HG02623 (cell line): Measurements from ENCODE around the gene CISTR.

Experiments used
- ATAC-seq: cut with Tn5 transposase; IDR thresholded peaks from one replicate; pipeline ENCODE4 v1.9.1; 2021; ENCODE audit warnings: moderate library complexity; ENCODE audit not compliant: unreplicated experiment

Gene CISTR

GRCh38 chr12:53744130-53744441, 7.7 kb downstream of the CISTR start:
- ATAC-seq: no peak

GRCh38 chr12:53743266-53744129, 8.3 kb downstream of the CISTR start:
- ATAC-seq: no peak

GRCh38 chr12:53740130-53740491, 11.7 kb downstream of the CISTR start:
- ATAC-seq: no peak

GRCh38 chr12:53739214-53740129, 12.3 kb downstream of the CISTR start:
- no peak for ATAC-seq

GRCh38 chr12:53738406-53739213, 13.2 kb downstream of the CISTR start:
- no peak for ATAC-seq

GRCh38 chr12:53737951-53738405, 13.8 kb downstream of the CISTR start:
- no peak for ATAC-seq

GRCh38 chr12:53737093-53737808, 14.5 kb downstream of the CISTR start:
- no peak for ATAC-seq

GRCh38 chr12:53736592-53736991, 15.2 kb downstream of the CISTR start:
- no peak for ATAC-seq

- ATAC-seq: no peak
Observed at GRCh38 chr12:53735556-53735955, 16.2 kb downstream of the CISTR start.

GRCh38 chr12:53734425-53734824, 17.4 kb downstream of the CISTR start:
- no peak for ATAC-seq

- no peak for ATAC-seq
Observed at GRCh38 chr12:53733807-53734200, 18.0 kb downstream of the CISTR start.

GRCh38 chr12:53733051-53733806, 18.6 kb downstream of the CISTR start:
- no peak for ATAC-seq

GRCh38 chr12:53729644-53730043, 22.1 kb downstream of the CISTR start:
- ATAC-seq: no peak

GRCh38 chr12:53728206-53728605, 23.6 kb downstream of the CISTR start:
- ATAC-seq: no peak

- peak; percentile 99 for ATAC-seq
Observed at GRCh38 chr12:53727310-53728041, 24.3 kb downstream of the CISTR start, which contains the start of gene CALCOCO1. Gene CALCOCO1 (minus strand): TSS chr12:53727452. CDS start chr12:53725242, 2,210 bp downstream.

- ATAC-seq: no peak
Observed at GRCh38 chr12:53726946-53727309, 24.9 kb downstream of the CISTR start.

- no peak for ATAC-seq
Observed at GRCh38 chr12:53726341-53726740, 25.4 kb downstream of the CISTR start.

- no peak for ATAC-seq
Observed at GRCh38 chr12:53725824-53726223, 26.0 kb downstream of the CISTR start.

- ATAC-seq: no peak
Observed at GRCh38 chr12:53722450-53723041, 29.2 kb downstream of the CISTR start.
